Stimulated activated CD8-positive, alpha-beta memory T cell treated with anti-CD3 and anti-CD28 coated beads, Interleukin-4, amount 100 ng/mL, for 24 hours (primary cell): ENCODE measurements around the gene RGR.
A peak's percentile ranks its signal among the peaks of the same experiment; 100 is the strongest.

ENCODE experiments used
- DNase-seq: peaks from one replicate; pipeline ENCODE4 v3.0.0-alpha.2; 2020; ENCODE audit warnings: low read depth

Gene RGR

GRCh38 chr10:84296091-84296981 is 51.5 kb downstream of the RGR start:
- no peak for DNase-seq

DNA sequence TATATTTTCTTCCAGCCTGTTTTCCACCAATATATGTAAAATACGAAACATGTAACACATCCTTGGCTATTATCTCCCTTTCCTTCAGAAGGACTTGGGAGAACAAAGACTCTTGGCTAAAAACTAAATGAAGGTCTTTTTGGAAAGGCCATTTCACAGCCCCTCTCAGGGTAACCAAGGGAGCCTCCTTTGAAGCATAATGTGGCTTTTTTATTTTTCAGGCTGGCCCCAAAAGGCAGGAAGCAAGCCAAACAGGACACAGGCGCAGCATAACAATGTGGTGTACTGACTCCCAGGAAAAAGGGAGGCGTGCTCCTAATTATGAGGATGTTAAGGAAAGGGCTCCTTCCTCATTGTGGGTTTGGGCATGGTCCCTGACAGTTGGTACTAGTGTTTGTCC is 53.2 kb downstream of the RGR start:
- DNase-seq = no peak

GRCh38 chr10:84302223-84302622 is 57.4 kb downstream of the RGR start:
- no peak for DNase-seq

DNA sequence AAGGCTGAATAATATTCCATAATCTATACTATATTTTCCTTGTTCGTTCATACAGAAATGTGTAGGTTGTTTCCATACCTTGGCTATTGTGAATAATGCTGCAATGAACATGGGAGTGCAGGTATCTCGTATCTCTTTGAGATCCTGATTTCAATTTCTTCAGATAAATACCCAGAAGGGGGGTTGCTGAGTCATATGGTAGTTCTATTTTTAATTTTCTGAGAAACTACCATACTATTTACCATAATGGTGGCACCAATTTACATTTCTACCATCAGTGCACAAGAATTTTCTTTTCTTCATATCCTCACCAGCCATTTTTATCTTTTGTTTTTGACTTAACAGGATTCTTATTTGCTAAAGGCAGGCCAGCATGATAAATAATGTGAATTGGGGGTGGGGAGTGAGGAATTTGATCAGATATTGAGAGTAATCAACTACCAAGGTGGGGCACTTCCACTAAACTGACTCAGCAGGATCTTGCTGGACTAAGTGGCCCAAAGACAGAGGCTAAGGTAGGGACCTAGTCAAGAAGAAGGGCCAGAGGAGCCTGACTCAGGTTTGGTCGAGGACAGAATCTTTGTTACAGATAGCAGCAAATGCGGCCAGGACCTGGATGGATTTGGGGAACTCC is 62.0 kb downstream of the RGR start:
- DNase-seq = no peak

DNA sequence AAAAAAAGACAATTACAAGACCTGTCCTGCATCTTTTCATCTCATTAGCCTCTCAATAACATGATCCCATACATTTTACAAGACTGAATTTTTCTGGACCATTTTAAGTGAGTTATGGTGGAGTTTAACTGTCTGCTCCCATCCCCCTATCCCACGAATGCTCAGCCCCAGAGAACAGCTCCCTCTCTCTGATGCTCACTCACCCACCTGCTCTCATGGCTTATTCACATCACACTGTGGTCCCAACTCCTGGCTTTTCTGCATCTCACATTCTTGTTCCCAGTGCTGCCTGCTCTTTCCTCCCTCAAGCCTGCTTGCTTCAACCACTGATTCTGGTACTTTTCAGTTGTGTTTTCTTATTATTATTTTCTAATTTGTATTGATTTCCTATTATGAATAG is 63.2 kb downstream of the RGR start:
- DNase-seq = no peak

GRCh38 chr10:84308481-84309304 is 63.8 kb downstream of the RGR start:
- DNase-seq = peak; percentile 11
